H9 (cell line): ENCODE results near the gene ZBTB45. TPM values are rescaled to one million over a fixed set of nuclear protein-coding genes. Genes with fewer than 3 reads are reported as not detected.

ENCODE experiments used
- DNase-seq: peaks from one replicate; pipeline ENCODE4 v3.0.0-alpha.2; 2017
- H2AFZ ChIP-seq: one replicate; pipeline ENCODE4 v1.6.1; 2013; ENCODE audit warnings: mild to moderate bottlenecking, low read length, control low read depth, moderate library complexity
- H2AK5ac ChIP-seq: 2 replicates; pipeline ENCODE4 v1.6.1; 2013; ENCODE audit warnings: low read length, control low read depth, mixed read lengths; ENCODE audit not compliant: insufficient read length
- H2BK120ac ChIP-seq: one replicate; pipeline ENCODE4 v1.6.1; 2013; ENCODE audit warnings: low read depth, mild to moderate bottlenecking, low read length, control low read depth, inconsistent platforms; ENCODE audit not compliant: poor library complexity, severe bottlenecking
- H2BK12ac ChIP-seq: 2 replicates; pipeline ENCODE4 v1.6.1; 2013; ENCODE audit warnings: low read length, control low read depth, mixed read lengths, low read depth; ENCODE audit not compliant: insufficient read length
- H2BK15ac ChIP-seq: 2 replicates; pipeline ENCODE4 v1.6.1; 2013; ENCODE audit warnings: low read depth, low read length, control low read depth
- H2BK20ac ChIP-seq: one replicate; pipeline ENCODE4 v1.6.1; 2013; ENCODE audit warnings: low read depth, mild to moderate bottlenecking, low read length, control low read depth, inconsistent platforms; ENCODE audit not compliant: poor library complexity, severe bottlenecking
- H2BK5ac ChIP-seq: 2 replicates; pipeline ENCODE4 v1.6.1; 2013; ENCODE audit warnings: low read length, control low read depth, mixed read lengths; ENCODE audit not compliant: insufficient read length
- H3K14ac ChIP-seq: 2 replicates; pipeline ENCODE4 v1.6.1; 2013; ENCODE audit warnings: low read length, control low read depth; ENCODE audit not compliant: insufficient read depth
- H3K18ac ChIP-seq: 2 replicates; pipeline ENCODE4 v1.6.1; 2013; ENCODE audit warnings: low read depth, mild to moderate bottlenecking, mixed read lengths, low read length, control low read depth; ENCODE audit not compliant: insufficient read length
- H3K23ac ChIP-seq: 2 replicates; pipeline ENCODE4 v1.6.1; 2013; ENCODE audit warnings: low read length, control low read depth, mixed read lengths, low read depth; ENCODE audit not compliant: insufficient read length
- H3K23me2 ChIP-seq: 2 replicates; pipeline ENCODE4 v1.6.1; 2013; ENCODE audit warnings: low read depth, mild to moderate bottlenecking, mixed read lengths, low read length, control low read depth; ENCODE audit not compliant: insufficient read length, poor library complexity, severe bottlenecking
- H3K27ac ChIP-seq: 2 replicates; pipeline ENCODE4 v1.5.1; 2013; ENCODE audit warnings: low read length, control low read depth, mixed read lengths, low read depth; ENCODE audit not compliant: insufficient read length
- H3K27me3 ChIP-seq: 2 replicates; pipeline ENCODE4 v1.6.1; 2013; ENCODE audit warnings: low read length, control low read depth, inconsistent platforms; ENCODE audit not compliant: insufficient read depth
- H3K4ac ChIP-seq: 2 replicates; pipeline ENCODE4 v1.6.1; 2013; ENCODE audit warnings: low read depth, mild to moderate bottlenecking, control low read depth, inconsistent platforms, low read length, moderate library complexity
- H3K4me1 ChIP-seq: 2 replicates; pipeline ENCODE4 v1.6.1; 2013; ENCODE audit warnings: low read length, control low read depth, inconsistent platforms; ENCODE audit not compliant: insufficient read depth
- H3K4me2 ChIP-seq: 2 replicates; pipeline ENCODE4 v1.6.1; 2013; ENCODE audit warnings: low read length, control low read depth, mixed read lengths; ENCODE audit not compliant: insufficient read length, insufficient read depth
- H3K56ac ChIP-seq: 2 replicates; pipeline ENCODE4 v1.6.1; 2013; ENCODE audit warnings: low read depth, mild to moderate bottlenecking, mixed read lengths, low read length, control low read depth; ENCODE audit not compliant: insufficient read length
- H3K79me1 ChIP-seq: 2 replicates; pipeline ENCODE4 v1.6.1; 2013; ENCODE audit warnings: low read depth, mild to moderate bottlenecking, moderate library complexity, low read length, control low read depth, inconsistent platforms; ENCODE audit not compliant: insufficient read depth, poor library complexity, severe bottlenecking
- H3K79me2 ChIP-seq: 2 replicates; pipeline ENCODE4 v1.6.1; 2013; ENCODE audit warnings: low read length, control low read depth, inconsistent platforms; ENCODE audit not compliant: insufficient read depth
- H3K9ac ChIP-seq: 2 replicates; pipeline ENCODE4 v1.6.1; 2013; ENCODE audit warnings: low read length, control low read depth, mixed read lengths; ENCODE audit not compliant: insufficient read length; ENCODE audit errors: extremely low read depth
- H3K9me3 ChIP-seq: one replicate; pipeline ENCODE4 v1.6.1; 2013; ENCODE audit warnings: low read depth, low read length, inconsistent platforms; ENCODE audit not compliant: control insufficient read depth
- H3T11ph ChIP-seq: one replicate; pipeline ENCODE4 v1.6.1; 2013; ENCODE audit warnings: mild to moderate bottlenecking, low read length, control low read depth, inconsistent platforms
- H4K20me1 ChIP-seq: one replicate; pipeline ENCODE4 v1.6.1; 2013; ENCODE audit not compliant: control insufficient read depth, insufficient read length, insufficient read depth
- H4K5ac ChIP-seq: 2 replicates; pipeline ENCODE4 v1.6.1; 2013; ENCODE audit warnings: low read depth, mild to moderate bottlenecking, mixed read lengths, low read length, control low read depth; ENCODE audit not compliant: insufficient read length
- H4K8ac ChIP-seq: replicated peaks from 2 replicates; pipeline ENCODE4 v1.6.1; 2013; ENCODE audit warnings: low read length, control low read depth, mixed read lengths, low read depth; ENCODE audit not compliant: insufficient read length
- H4K91ac ChIP-seq: 2 replicates; pipeline ENCODE4 v1.6.1; 2013; ENCODE audit warnings: low read depth, mild to moderate bottlenecking, moderate library complexity, mixed read lengths, low read length, control low read depth; ENCODE audit not compliant: insufficient read length
- H3K27ac Mint-ChIP-seq, 3 experiments: 2 replicates in 2 of 3; 3 replicates in 1 of 3; pipeline ENCODE4 v1.8.0; 2020 to 2021; ENCODE audit warnings: mixed read lengths in 3 of 3, mild to moderate bottlenecking in 1 of 3, moderate library complexity in 1 of 3
- H3K27me3 Mint-ChIP-seq: 2 replicates; pipeline ENCODE4 v1.8.0; 2021; ENCODE audit warnings: low read depth, mild to moderate bottlenecking, moderate library complexity, mixed read lengths
- H3K36me3 Mint-ChIP-seq, 3 experiments: 2 replicates in 2 of 3; 3 replicates in 1 of 3; pipeline ENCODE4 v1.8.0; 2020 to 2021; ENCODE audit warnings: low read depth in 3 of 3, mixed read lengths in 3 of 3; ENCODE audit not compliant: insufficient read depth in 1 of 3
- H3K4me1 Mint-ChIP-seq, 2 experiments: 2 replicates each; pipeline ENCODE4 v1.8.0; 2020; ENCODE audit warnings: mixed read lengths in 2 of 2
- H3K4me3 Mint-ChIP-seq, 2 experiments: 2 replicates in 1 of 2; 3 replicates in 1 of 2; pipeline ENCODE4 v1.8.0; 2020 to 2021; ENCODE audit warnings: mild to moderate bottlenecking in 2 of 2, mixed read lengths in 2 of 2, moderate library complexity in 1 of 2
- H3K9me3 Mint-ChIP-seq, 2 experiments: 2 replicates in 1 of 2; 3 replicates in 1 of 2; pipeline ENCODE4 v1.8.0; 2020; ENCODE audit warnings: mild to moderate bottlenecking in 2 of 2, mixed read lengths in 2 of 2, moderate library complexity in 1 of 2
- WGBS: extraction: QIAGEN DNeasy Blood & Tissue Kit; methylation state at CpG from one replicate; pipeline ENCODE4 v1.1.7; 2013; ENCODE audit warnings: missing lambda C conversion rate, low lambda C conversion rate, mixed read lengths; ENCODE audit not compliant: insufficient read length; ENCODE audit errors: extremely low coverage; 5-methylcytosine and 5-hydroxymethylcytosine counted together
- total RNA-seq: library from RNA; stranded (reverse); gene quantifications from 2 replicates; pipeline ENCODE4 v1.2.1, GENCODE V29; 2021
- TF ChIP-seq, protein P1 (sequence below): fragments of 200-600 bp; sonication (generic); conservative IDR thresholded peaks from 3 replicates; pipeline ENCODE4 v1.8.0; 2021; ENCODE audit warnings: antibody characterized with exemption, mild to moderate bottlenecking

Gene ZBTB45
- total RNA-seq, 1 experiment from 2014 or later, result 18.7 TPM

DNA sequence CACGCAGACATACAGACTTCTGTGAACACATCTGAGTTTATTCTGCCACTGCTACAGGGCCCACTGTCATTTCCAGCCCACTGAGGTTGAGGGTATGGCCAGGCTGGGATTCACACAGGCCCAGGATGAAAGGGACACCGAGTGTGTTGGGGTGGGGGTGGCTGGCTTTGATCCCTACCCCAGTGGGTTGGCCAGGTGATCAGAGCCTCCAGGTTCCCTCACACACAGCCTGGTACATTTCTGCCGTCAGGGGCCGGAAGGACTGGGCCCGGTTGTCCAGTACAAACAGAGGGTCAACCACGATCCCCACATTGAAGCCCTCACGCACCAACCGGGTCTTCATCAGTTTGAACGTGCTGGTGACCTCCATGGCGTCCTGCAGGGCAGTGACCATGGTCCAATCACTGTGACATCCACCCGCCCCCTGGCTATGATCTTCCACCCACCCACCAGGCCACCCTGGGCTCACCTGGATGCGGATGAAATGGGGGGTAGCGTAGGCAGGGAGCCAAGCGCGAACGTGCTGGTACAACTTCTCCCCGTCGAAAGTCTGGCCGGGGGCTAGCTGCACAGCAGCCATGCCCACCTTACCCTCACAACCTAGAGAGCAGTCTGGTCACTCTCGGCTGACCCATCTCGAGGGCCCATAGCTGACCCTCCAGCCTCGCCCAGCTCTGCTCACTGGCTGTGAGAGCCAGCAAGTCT lies 21.1 kb downstream of the ZBTB45 start:
- no peak overlapping the region for H3K4ac ChIP-seq
- peaks cover 14% of the 10 kb centered on the region for H3K23me2 ChIP-seq
- H3T11ph ChIP-seq, result no peak overlapping the region
- no peak overlapping the region for H2AK5ac ChIP-seq
- H3K9me3 ChIP-seq, result no peaks in the 10 kb centered on the region
- no peaks in the 10 kb centered on the region for H3K79me2 ChIP-seq
- WGBS, result no CpG with 5 or more reads among the region's 22 CpGs
- no peak overlapping the region for H3K23ac ChIP-seq
- TF ChIP-seq, protein P1, sequence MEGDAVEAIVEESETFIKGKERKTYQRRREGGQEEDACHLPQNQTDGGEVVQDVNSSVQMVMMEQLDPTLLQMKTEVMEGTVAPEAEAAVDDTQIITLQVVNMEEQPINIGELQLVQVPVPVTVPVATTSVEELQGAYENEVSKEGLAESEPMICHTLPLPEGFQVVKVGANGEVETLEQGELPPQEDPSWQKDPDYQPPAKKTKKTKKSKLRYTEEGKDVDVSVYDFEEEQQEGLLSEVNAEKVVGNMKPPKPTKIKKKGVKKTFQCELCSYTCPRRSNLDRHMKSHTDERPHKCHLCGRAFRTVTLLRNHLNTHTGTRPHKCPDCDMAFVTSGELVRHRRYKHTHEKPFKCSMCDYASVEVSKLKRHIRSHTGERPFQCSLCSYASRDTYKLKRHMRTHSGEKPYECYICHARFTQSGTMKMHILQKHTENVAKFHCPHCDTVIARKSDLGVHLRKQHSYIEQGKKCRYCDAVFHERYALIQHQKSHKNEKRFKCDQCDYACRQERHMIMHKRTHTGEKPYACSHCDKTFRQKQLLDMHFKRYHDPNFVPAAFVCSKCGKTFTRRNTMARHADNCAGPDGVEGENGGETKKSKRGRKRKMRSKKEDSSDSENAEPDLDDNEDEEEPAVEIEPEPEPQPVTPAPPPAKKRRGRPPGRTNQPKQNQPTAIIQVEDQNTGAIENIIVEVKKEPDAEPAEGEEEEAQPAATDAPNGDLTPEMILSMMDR, result no peak
- Mint-ChIP-seq H3K27me3 (peaks cover 4% of the 10 kb centered on the region), H3K27ac (no peak overlapping the region; a peak in 2 of 7 replicates), H3K4me3 (peak overlapping the region; percentile 86 to 99), H3K4me1 (peaks cover 9 to 12% of the 10 kb centered on the region in 2 experiments), H3K9me3 (peaks cover 0 to 3% of the 10 kb centered on the region in 2 experiments; a peak in 1 of 5 replicates), H3K36me3 (no peaks in the 10 kb centered on the region; a peak in 1 of 7 replicates)
- H4K20me1 ChIP-seq, result no peaks in the 10 kb centered on the region
- no peak overlapping the region for H4K5ac ChIP-seq
- no peak overlapping the region for H2AFZ ChIP-seq
- H3K56ac ChIP-seq, result no peak overlapping the region
- no peaks in the 10 kb centered on the region for H3K27me3 ChIP-seq
- no peaks in the 10 kb centered on the region for H3K79me1 ChIP-seq
- no peak overlapping the region for H2BK5ac ChIP-seq
- no peak overlapping the region for H4K8ac ChIP-seq
- peak overlapping the region; percentile 60 for H3K4me2 ChIP-seq
- H2BK12ac ChIP-seq, result no peak overlapping the region
- H2BK120ac ChIP-seq, result no peak overlapping the region
- no peak overlapping the region for H2BK15ac ChIP-seq
- H3K9ac ChIP-seq, result peak overlapping the region; percentile 1
- H3K14ac ChIP-seq, result no peak overlapping the region
- peaks cover 6% of the 10 kb centered on the region; the same call in 1 of the 2 replicates for H3K4me1 ChIP-seq
- H2BK20ac ChIP-seq, result no peak overlapping the region
- no peak overlapping the region for H3K18ac ChIP-seq
- H3K27ac ChIP-seq, result no peak overlapping the region
- DNase-seq, result no peak
- no peak overlapping the region for H4K91ac ChIP-seq
